GM12891 (cell line): ENCODE measurements around the gene CMTM7.

Source experiments
- PAX5 ChIP-seq: IDR thresholded peaks from 2 replicates; pipeline ENCODE4 v1.6.1; 2011; ENCODE audit warnings: low read length, moderate library complexity, mild to moderate bottlenecking; ENCODE audit not compliant: insufficient read depth, severe bottlenecking
- POLR2A ChIP-seq: IDR thresholded peaks from 2 replicates; pipeline ENCODE4 v1.6.1; 2011; ENCODE audit warnings: low read depth, low read length, control low read depth
- POLR2AphosphoS5 ChIP-seq: IDR thresholded peaks from 2 replicates; pipeline ENCODE4 v1.6.1; 2011; ENCODE audit warnings: low read depth, low read length, control low read depth
- POU2F2 ChIP-seq: IDR thresholded peaks from 2 replicates; pipeline ENCODE4 v1.6.1; 2011; ENCODE audit warnings: low read depth, mild to moderate bottlenecking, control low read depth, low read length, moderate library complexity
- SPI1 ChIP-seq: IDR thresholded peaks from 2 replicates; pipeline ENCODE4 v1.6.1; 2011; ENCODE audit warnings: low read depth, low read length, control low read depth
- TAF1 ChIP-seq: IDR thresholded peaks from 2 replicates; pipeline ENCODE4 v1.6.1; 2011; ENCODE audit warnings: low read depth, low read length, control low read depth

GRCh38 chr3:32384938-32385337 is 6.7 kb upstream of the CMTM7 start:
- TF ChIP-seq POLR2AphosphoS5 (no peak), SPI1 (no peak), POLR2A (no peak), TAF1 (no peak), PAX5 (no peak), POU2F2 (no peak)
